NAMALWA (cell line): ENCODE measurements around the gene SEL1L3.
A peak's percentile ranks its signal among the peaks of the same experiment; 100 is the strongest.
"Not testable (repeated sequence)": the region's sequence is repeated elsewhere in the genome, so short reads cannot be mapped to it uniquely, and the experiment has no call there.

Source experiments
- DNase-seq: peaks from one replicate; pipeline ENCODE4 v3.0.0-alpha.2; 2015; ENCODE audit warnings: low spot score

SEL1L3 gene

GRCh38 chr4:25862411-25863346, at the start of gene SEL1L3:
SEL1L3 (minus strand) TSS chr4:25862988; CDS start chr4:25862836, 152 bp downstream.
- DNase-seq: peak; percentile 49

GRCh38 chr4:25911356-25911755, 48.6 kb upstream of the SEL1L3 start:
- DNase-seq: no peak

- DNase-seq: no peak
Measured at GRCh38 chr4:25908491-25908901, 45.7 kb upstream of the SEL1L3 start.

GRCh38 chr4:25906113-25906512, 43.3 kb upstream of the SEL1L3 start:
- DNase-seq: not testable (repeated sequence)

GRCh38 chr4:25905371-25905770, 42.6 kb upstream of the SEL1L3 start:
- DNase-seq: no peak

- DNase-seq: no peak
Measured at GRCh38 chr4:25904748-25905082, 41.9 kb upstream of the SEL1L3 start.

GRCh38 chr4:25903900-25904747, 41.3 kb upstream of the SEL1L3 start:
- DNase-seq: peak; percentile 15

GRCh38 chr4:25901030-25901430, 38.2 kb upstream of the SEL1L3 start:
- DNase-seq: no peak

GRCh38 chr4:25900310-25900709, 37.5 kb upstream of the SEL1L3 start:
- DNase-seq: no peak

- no peak for DNase-seq
Measured at GRCh38 chr4:25896776-25897539, 34.2 kb upstream of the SEL1L3 start.

GRCh38 chr4:25892796-25893195, 30.0 kb upstream of the SEL1L3 start:
- DNase-seq: no peak

- no peak for DNase-seq
Measured at GRCh38 chr4:25890571-25891485, 28.0 kb upstream of the SEL1L3 start.

- no peak for DNase-seq
Measured at GRCh38 chr4:25889589-25890503, 27.1 kb upstream of the SEL1L3 start.

GRCh38 chr4:25888781-25889180, 26.0 kb upstream of the SEL1L3 start:
- no peak for DNase-seq

- no peak for DNase-seq
Measured at GRCh38 chr4:25884031-25884782, 21.4 kb upstream of the SEL1L3 start.

- DNase-seq: no peak
Measured at GRCh38 chr4:25883565-25883964, 20.8 kb upstream of the SEL1L3 start.

GRCh38 chr4:25882226-25882625, 19.4 kb upstream of the SEL1L3 start:
- DNase-seq: no peak

- no peak for DNase-seq
Measured at GRCh38 chr4:25881193-25881592, 18.4 kb upstream of the SEL1L3 start.

GRCh38 chr4:25879991-25880651, 17.3 kb upstream of the SEL1L3 start:
- DNase-seq: peak; percentile 65
